ENCODE data around the gene FALEC. TPM values are rescaled to one million over a fixed set of nuclear protein-coding genes. Genes with fewer than 3 reads are reported as not detected.

FALEC gene
- total RNA-seq, 1 experiment from 2014 or later, result not detected

GRCh38 chr1:150552911-150553289 is 37.3 kb downstream of the FALEC start:
- ChIA-PET CTCF (interaction anchor here (0.6 to 5.9 kb wide), 4 partner anchors 8 to 370 kb away, joined by 3 to 77 read pairs (median 4); no protein-coding TSS in a partner anchor), POLR2A (interaction anchor here (1.0 to 27.7 kb wide), 5 partner anchors 18 to 109 kb away, joined by 4 to 1801 read pairs (median 5); partner anchors contain the start of genes ENSA, FALEC, MCL1 and TARS2)
- Mint-ChIP-seq H3K4me1 (ENCODE audit: insufficient read depth, unreplicated experiment) (peaks cover 33% of the 10 kb centered on the region), H3K36me3 (ENCODE audit: insufficient read depth, unreplicated experiment) (peaks cover 62% of the 10 kb centered on the region), H3K27ac (ENCODE audit: low read depth, unreplicated experiment) (peak overlapping the region; percentile 81), H3K9me3 (ENCODE audit: unreplicated experiment) (no peaks in the 10 kb centered on the region), H3K27me3 (ENCODE audit: insufficient read depth, unreplicated experiment) (no peaks in the 10 kb centered on the region), H3K4me3 (ENCODE audit: unreplicated experiment) (no peak overlapping the region)
- no TSS peak for BruUV-seq (replicated peaks)
- intact Hi-C loops (cut with micrococcal nuclease), result loop anchor here (5.0 kb wide), 1 partner anchor 429 kb away; the partner anchor contains the start of gene ANXA9
- no peak for TF ChIP-seq CTCF (IDR thresholded peaks at IDR 0.05; ENCODE audit: unreplicated experiment)
- DNase-seq (ENCODE audit: unreplicated experiment), result no peak

- no peak for TF ChIP-seq CTCF (IDR thresholded peaks at IDR 0.05; ENCODE audit: unreplicated experiment)
- no peaks in the 10 kb centered on the region for H3K27me3 Mint-ChIP-seq (ENCODE audit: insufficient read depth, unreplicated experiment)
- DNase-seq (ENCODE audit: unreplicated experiment), result no peak
- CTCF ChIA-PET, result interaction anchor here (0.6 to 1.7 kb wide), 5 partner anchors 66 to 426 kb away, joined by 3 to 4 read pairs (median 4); no protein-coding TSS in a partner anchor
- no peaks in the 10 kb centered on the region for H3K9me3 Mint-ChIP-seq (ENCODE audit: unreplicated experiment)
- intact Hi-C loops (cut with micrococcal nuclease), result loop anchor here (5.0 kb wide), 1 partner anchor 429 kb away; the partner anchor contains the start of gene ANXA9
- BruUV-seq (replicated peaks), result no TSS peak
- peaks cover 56% of the 10 kb centered on the region for H3K36me3 Mint-ChIP-seq (ENCODE audit: insufficient read depth, unreplicated experiment)
- POLR2A ChIA-PET, result interaction anchor here (0.7 to 27.7 kb wide), 2 partner anchors 17 to 260 kb away, joined by 5 to 1801 read pairs; partner anchors contain the start of gene MCL1
- H3K27ac Mint-ChIP-seq (ENCODE audit: low read depth, unreplicated experiment), result peak overlapping the region; percentile 81
- H3K4me3 Mint-ChIP-seq (ENCODE audit: unreplicated experiment), result no peak overlapping the region
- H3K4me1 Mint-ChIP-seq (ENCODE audit: insufficient read depth, unreplicated experiment), result peaks cover 33% of the 10 kb centered on the region
Measured at GRCh38 chr1:150553392-150554085, 38.0 kb downstream of the FALEC start.

- intact Hi-C loops (cut with micrococcal nuclease), result loop anchor here (5.0 kb wide), 1 partner anchor 428 kb away; the partner anchor contains the start of gene ANXA9
- CTCF ChIA-PET, result interaction anchor here (0.6 to 1.2 kb wide), 4 partner anchors 65 to 441 kb away, joined by 3 to 4 read pairs (median 3); no protein-coding TSS in a partner anchor
- DNase-seq (ENCODE audit: unreplicated experiment), result no peak
- H3K36me3 Mint-ChIP-seq (ENCODE audit: insufficient read depth, unreplicated experiment), result peaks cover 53% of the 10 kb centered on the region
- no peaks in the 10 kb centered on the region for H3K9me3 Mint-ChIP-seq (ENCODE audit: unreplicated experiment)
- TF ChIP-seq CTCF (IDR thresholded peaks at IDR 0.05; ENCODE audit: unreplicated experiment), result no peak
- POLR2A ChIA-PET, result interaction anchor here (0.7 to 27.7 kb wide), 2 partner anchors 17 to 259 kb away, joined by 5 to 1801 read pairs; partner anchors contain the start of gene MCL1
- peaks cover 33% of the 10 kb centered on the region for H3K4me1 Mint-ChIP-seq (ENCODE audit: insufficient read depth, unreplicated experiment)
- BruUV-seq (replicated peaks), result no TSS peak
- no peak overlapping the region for H3K4me3 Mint-ChIP-seq (ENCODE audit: unreplicated experiment)
- no peaks in the 10 kb centered on the region for H3K27me3 Mint-ChIP-seq (ENCODE audit: insufficient read depth, unreplicated experiment)
- H3K27ac Mint-ChIP-seq (ENCODE audit: low read depth, unreplicated experiment), result no peak overlapping the region
Measured at GRCh38 chr1:150554086-150554452, 38.5 kb downstream of the FALEC start.
